PFSK-1 (cell line): ENCODE measurements around the gene NFIC.

Source experiments
- FOXP2 ChIP-seq: optimal IDR thresholded peaks from 2 replicates; pipeline ENCODE3; 2011; ENCODE audit warnings: borderline replicate concordance, control low read depth, inconsistent platforms; ENCODE audit not compliant: insufficient read depth; ENCODE audit errors: extremely low read length, extremely low read depth
- POLR2AphosphoS5 ChIP-seq: IDR thresholded peaks from 2 replicates; pipeline ENCODE4 v1.6.1; 2012; ENCODE audit warnings: low read depth, mild to moderate bottlenecking, control low read depth, low read length, moderate library complexity
- SIN3A ChIP-seq: IDR thresholded peaks from 2 replicates; pipeline ENCODE4 v1.6.1; 2012; ENCODE audit warnings: mild to moderate bottlenecking, low read length, moderate library complexity, borderline replicate concordance; ENCODE audit not compliant: insufficient read depth
- TAF1 ChIP-seq: IDR thresholded peaks from 2 replicates; pipeline ENCODE4 v1.6.1; 2012; ENCODE audit warnings: low read length, control low read depth, borderline replicate concordance; ENCODE audit not compliant: insufficient read depth
- TF ChIP-seq, protein P1 (sequence below), 2 experiments: IDR thresholded peaks; 2 replicates each; pipeline versions ENCODE4 v1.6.1 to v1.8.0; 2011 to 2012; ENCODE audit warnings: low read depth in 2 of 2, low read length in 2 of 2, control low read depth in 1 of 2, inconsistent platforms in 1 of 2, mild to moderate bottlenecking in 1 of 2, moderate library complexity in 1 of 2; ENCODE audit not compliant: insufficient read depth in 1 of 2

The NFIC gene

DNA sequence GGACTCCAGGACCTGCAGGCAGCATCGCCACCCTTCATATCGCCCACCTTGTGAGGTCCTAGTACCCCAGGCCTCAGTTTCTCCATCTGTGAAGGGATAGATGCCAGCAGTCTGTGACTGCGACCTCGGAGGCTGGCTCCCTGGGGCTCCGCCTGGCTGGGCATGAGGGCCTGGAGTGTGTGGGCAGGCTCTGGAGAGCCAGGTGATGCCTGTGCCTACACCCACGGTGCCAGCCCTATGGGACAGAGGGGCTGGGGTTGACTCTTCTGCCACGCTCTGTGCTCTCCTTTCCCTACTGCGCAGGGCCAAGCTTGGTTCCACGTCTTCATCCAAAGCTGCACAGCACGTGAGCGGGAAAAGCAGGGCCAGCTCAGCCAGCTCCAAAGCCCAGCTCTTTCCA lies 26.0 kb upstream of the NFIC start:
- TF ChIP-seq POLR2AphosphoS5: no peak

DNA sequence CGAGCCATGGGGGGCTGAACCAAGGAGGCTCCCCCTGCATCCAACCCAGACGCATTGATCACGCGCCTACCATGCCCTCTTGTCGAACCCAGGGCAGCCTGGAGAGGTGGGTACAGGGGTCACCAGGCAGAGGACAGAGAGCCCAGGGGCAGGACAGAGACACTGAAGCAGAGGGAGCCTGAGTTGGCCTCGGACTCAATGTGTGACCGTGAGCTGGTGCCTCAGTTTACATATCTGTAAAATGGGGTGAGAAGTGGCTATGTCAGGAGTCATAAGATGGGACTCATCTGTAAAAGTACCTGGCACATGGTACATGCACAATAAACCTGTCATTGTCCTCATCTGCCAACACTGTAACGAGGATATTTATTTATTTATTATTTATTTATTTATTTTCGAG lies 24.1 kb upstream of the NFIC start:
- TF ChIP-seq TAF1 (no peak), FOXP2 (no peak), POLR2AphosphoS5 (no peak), SIN3A (no peak)
- TF ChIP-seq, protein P1, sequence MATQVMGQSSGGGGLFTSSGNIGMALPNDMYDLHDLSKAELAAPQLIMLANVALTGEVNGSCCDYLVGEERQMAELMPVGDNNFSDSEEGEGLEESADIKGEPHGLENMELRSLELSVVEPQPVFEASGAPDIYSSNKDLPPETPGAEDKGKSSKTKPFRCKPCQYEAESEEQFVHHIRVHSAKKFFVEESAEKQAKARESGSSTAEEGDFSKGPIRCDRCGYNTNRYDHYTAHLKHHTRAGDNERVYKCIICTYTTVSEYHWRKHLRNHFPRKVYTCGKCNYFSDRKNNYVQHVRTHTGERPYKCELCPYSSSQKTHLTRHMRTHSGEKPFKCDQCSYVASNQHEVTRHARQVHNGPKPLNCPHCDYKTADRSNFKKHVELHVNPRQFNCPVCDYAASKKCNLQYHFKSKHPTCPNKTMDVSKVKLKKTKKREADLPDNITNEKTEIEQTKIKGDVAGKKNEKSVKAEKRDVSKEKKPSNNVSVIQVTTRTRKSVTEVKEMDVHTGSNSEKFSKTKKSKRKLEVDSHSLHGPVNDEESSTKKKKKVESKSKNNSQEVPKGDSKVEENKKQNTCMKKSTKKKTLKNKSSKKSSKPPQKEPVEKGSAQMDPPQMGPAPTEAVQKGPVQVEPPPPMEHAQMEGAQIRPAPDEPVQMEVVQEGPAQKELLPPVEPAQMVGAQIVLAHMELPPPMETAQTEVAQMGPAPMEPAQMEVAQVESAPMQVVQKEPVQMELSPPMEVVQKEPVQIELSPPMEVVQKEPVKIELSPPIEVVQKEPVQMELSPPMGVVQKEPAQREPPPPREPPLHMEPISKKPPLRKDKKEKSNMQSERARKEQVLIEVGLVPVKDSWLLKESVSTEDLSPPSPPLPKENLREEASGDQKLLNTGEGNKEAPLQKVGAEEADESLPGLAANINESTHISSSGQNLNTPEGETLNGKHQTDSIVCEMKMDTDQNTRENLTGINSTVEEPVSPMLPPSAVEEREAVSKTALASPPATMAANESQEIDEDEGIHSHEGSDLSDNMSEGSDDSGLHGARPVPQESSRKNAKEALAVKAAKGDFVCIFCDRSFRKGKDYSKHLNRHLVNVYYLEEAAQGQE (IDR thresholded peaks at IDR 0.05; ENCODE audit: insufficient read depth in 1 of 2, low read depth in 2 of 2, low read length in 2 of 2): no peak

DNA sequence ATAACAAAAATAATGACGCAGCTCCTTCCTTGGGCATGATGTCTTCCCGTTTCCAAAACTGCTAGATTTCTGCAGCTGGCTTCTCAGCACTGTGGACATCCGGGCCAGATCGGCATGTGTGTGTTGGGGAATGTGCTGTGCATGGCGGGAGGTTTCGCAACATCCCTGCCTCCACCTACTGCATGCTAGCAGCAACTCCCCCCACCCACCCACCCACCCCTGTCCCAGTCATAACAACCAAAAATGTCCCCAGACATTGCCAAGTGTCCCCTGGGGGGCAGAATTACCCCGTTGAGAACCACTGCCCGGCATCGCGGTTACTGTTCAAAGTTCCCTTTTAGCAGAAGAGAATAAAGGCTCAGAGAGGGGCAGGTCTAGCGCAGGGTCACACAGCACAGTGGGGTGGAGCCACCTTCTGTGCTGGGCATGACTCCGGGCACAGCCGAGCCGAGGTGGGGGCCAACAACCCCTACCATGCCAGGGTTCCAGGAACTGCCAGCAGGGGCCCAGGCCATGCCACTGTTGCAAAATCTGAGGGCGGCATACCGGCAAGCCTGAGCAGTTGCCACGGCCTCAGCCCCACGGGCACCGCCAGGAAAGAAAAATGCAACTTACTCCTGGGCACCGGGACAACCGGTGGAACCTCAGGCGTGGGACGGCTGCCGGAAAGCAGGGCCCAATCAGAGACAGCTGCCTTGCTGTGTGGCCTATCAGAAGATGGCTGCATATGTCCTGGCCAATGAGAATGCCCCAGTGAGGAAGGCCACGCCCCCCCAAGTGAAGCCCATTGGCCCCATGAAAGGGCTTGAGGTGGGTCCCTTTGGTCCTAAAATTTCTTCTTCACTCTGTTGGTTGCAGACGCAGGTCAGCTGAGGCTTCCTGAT lies 22.5 kb upstream of the NFIC start:
- TF ChIP-seq POLR2AphosphoS5 (no peak), FOXP2 (peak; percentile 62)

DNA sequence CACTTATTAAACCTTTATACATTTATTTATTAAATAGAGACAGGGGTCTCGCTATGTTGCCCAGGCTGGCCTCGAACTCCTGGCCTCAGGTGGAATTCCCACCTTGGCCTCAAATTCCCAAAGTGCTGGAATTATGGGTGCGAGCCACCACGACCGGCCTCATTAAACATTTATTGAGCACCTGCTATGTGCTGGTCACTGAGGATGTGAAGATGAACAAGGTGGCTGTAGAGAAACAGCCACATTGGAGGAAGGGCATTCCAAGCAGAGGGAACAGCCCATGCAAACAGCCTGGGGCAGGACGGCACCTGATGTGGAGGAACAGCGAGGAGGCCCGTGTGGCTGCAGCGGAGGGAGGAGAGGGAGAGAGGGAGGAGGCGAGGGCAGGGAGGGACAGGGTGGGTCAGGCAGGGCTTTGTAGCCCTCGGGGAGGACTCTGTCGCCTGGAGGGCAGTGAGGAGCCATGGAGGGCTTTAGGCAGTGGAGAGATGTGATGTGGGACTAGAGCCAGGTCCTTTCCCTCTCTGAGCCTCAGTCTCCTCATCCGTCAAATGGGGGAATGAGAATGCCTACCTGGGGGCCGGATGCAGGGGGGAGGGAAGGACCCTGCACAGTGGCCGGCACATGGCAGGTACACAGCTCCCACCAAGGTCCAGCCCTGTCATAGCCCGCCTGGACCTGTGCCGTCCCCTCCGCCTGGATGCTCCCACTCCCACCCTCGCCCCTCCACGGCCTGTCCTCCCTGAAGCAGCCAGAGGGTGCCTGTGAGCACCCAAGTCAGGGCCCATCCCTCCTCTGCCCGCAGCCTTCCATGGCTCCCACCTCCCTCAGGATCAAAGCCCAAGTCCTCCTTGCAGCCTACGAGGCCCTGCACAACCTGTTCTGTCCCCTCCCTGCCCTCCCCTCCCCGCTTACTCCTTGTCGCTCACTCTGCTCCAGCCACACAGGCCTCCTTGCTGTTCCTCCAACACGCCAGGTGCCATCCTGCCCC lies 21.5 kb upstream of the NFIC start:
- no peak for TF ChIP-seq TAF1
- TF ChIP-seq SIN3A: no peak
- TF ChIP-seq, protein P1 (IDR thresholded peaks at IDR 0.05; ENCODE audit: insufficient read depth in 1 of 2, low read depth in 2 of 2, low read length in 2 of 2): no peak
- TF ChIP-seq POLR2AphosphoS5: no peak
- no peak for TF ChIP-seq FOXP2

DNA sequence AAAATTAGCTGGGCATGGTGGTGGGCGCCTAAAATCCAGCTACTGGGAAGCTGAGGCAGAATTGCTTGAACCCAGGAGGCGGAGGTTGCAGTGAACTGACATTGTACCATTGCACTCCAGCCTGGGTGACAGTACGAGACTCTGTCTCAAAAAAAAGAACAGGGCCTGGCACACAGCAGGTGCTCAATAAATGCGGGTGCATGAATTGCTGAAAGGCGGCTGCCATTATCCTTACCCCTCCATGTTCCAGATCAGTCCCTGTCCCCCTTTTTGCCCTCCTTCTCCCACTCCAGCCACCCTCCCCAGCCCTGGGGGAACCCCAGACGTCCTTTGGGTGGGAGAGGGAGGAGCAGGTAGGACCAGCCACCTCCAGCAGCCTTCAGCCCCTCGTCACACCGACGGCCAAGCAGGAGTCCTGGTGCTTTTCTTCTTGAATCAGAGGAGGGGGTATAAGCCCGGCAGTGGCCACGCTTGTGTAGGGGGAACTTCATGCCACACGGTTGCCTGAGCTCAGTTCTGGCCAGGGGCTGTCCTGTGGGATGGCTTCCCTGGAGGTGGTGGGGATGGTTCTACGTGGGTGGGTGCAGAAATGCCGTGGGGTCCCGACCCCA lies 20.4 kb upstream of the NFIC start:
- no peak for TF ChIP-seq FOXP2
- no peak for TF ChIP-seq SIN3A
- TF ChIP-seq TAF1: no peak
- TF ChIP-seq, protein P1 (IDR thresholded peaks at IDR 0.05; ENCODE audit: insufficient read depth in 1 of 2, low read depth in 2 of 2, low read length in 2 of 2): no peak
- no peak for TF ChIP-seq POLR2AphosphoS5
